GM21381 (cell line): ENCODE data around the gene ZNF554.
A peak's percentile ranks its signal among the peaks of the same experiment; 100 is the strongest.

Source experiments
- ATAC-seq: cut with Tn5 transposase; IDR thresholded peaks from one replicate; pipeline ENCODE4 v1.9.1; 2021; ENCODE audit warnings: mild to moderate bottlenecking, moderate library complexity; ENCODE audit not compliant: unreplicated experiment

The ZNF554 gene

DNA sequence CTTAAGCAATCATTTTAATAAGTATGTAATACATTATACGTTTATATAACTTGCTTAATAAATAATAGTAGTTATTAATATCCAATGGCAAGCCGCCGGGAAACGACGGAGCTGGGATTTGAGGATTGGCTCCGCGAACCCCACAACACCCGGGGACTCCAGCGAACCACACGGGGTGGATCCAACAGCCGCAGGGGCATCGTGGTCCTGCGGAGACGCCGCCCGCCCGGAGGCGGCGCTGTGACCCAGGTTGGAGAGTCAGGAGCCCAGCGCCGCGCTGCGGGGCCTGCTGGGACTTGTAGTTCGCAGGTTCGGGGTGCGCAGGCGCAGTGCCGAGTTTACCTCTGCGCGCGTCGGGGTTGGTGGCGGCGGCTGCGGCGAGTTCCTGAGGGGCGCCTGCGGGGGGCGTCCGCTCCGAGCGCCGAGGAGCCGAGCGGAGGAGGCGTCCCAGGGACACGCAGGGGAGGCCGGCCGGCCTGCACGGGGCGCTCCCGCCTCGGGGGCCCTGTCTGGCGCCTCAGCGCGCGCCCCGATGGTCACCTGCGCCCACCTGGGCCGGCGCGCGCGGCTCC, at the start of gene ZNF554:
Gene ZNF554 (plus strand): TSS at position 329 of the 572 bp plus-strand sequence. CDS start 204 bp downstream, at position 533.
- ATAC-seq, result peak; percentile 85

DNA sequence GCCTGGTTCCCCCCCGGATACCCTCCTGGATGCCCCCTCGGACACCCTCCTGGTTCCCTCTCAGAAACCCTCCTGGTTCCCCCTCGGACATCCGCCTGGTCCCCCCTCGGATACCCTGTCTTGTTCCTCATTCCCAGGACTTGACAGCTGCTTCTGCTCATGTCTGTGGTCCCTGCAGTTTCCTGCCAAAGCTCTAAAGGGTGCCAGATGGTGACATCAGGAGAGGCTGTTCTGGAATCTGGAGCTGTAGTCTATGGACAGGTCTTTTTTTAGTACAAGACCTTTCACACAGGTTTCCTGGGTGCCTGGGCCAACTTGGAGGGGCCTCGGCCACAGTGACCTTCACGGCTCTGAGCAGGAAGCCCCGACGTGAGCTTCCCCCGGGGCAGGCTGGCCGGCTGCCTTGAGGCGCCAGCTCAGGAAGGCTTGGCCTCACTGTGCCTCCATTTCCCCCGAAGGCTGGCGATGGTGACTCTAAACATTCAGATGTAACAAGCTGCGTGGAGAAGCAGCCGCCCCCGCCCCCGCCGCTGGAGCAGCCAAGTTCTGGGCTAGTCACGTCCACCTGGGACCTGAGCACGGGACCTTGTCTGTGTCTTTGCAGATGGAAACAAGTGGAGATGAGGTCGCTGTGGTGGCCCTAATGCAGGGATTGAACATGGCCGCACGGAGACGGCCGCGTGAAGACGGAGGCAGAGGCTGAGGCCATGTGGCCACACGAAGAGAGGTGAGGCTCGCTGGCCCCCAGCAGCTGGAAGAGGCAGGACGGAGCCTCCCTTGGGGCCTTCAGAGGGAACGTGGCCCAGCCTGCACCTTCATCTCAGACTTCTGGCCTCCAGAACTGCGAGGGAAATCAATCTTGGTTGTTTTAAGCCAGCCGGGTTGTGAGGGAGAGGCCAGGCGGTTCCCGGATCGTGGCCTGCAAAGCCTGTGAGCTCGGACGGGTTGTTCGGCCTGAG, 49.3 kb upstream of the ZNF554 start:
- ATAC-seq, result no peak

DNA sequence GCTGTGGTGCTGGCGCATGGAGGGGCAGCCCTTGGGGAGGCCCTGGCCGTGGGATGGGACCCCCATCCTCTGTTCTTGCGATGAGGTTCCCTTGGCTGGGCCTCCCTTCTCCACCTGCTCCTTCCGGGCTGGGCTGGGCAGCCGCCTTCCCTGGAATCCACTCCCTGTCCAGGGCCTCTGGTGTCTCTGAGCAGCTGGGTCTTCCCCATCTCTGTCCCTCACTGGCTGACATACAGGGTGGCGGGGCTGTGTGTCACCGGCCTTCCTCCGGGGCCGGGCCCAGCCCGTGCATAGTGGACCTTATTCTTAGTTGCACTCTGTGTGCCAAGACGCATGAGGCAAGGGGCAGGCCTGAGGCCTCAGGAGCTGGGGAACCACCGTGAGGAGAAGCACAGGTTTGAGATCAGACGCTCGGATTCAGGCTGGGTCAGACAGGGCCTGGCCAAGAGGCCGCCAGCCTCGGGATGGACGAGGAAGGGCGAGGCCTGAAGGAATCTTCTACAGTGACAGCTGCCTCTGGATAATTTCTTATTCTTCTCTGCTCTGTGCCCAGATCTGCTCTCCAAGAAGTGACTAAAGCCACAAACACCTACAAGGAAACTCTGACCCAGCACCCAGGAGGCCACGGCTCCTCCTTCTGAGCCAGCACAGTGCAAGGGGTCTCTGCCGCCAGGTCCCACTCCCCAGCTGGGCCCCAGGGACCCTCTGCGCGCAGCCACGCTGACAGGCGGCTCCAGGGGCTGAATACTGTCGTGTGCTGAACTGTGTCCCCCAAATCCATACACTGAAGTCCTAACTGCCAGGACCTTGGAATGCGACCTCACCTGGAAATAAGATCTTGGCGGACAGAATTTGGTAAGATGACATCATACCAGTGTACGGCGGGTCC, 47.6 kb upstream of the ZNF554 start:
- no peak for ATAC-seq

DNA sequence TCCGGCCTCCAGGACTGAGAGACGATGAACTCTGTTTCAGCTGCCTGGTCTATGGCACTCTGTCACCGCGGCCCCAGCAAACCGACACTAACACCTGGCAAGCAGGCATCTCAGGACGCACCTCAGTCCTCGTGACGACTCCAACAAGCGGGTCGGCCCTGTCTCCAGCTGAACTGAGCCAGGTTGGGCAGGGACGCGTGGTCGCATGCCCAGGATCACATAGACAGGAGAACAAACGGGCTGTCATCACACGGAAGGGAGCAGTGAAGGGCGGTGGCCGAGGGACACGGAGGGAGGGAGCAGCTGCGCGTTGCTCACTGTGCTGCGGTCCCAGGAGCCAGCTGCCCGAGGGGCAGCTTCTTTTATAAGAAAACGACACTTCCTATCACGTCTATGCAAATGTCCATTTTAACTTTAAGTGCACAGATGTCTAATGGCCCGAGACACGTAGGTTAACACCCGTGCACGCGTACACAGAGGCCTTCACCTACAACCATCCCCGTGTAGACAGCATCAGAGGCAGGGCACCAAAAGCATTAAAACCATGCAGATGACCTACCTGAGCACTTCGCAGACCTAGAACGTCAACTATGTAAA, 45.5 kb upstream of the ZNF554 start:
- ATAC-seq, result no peak

DNA sequence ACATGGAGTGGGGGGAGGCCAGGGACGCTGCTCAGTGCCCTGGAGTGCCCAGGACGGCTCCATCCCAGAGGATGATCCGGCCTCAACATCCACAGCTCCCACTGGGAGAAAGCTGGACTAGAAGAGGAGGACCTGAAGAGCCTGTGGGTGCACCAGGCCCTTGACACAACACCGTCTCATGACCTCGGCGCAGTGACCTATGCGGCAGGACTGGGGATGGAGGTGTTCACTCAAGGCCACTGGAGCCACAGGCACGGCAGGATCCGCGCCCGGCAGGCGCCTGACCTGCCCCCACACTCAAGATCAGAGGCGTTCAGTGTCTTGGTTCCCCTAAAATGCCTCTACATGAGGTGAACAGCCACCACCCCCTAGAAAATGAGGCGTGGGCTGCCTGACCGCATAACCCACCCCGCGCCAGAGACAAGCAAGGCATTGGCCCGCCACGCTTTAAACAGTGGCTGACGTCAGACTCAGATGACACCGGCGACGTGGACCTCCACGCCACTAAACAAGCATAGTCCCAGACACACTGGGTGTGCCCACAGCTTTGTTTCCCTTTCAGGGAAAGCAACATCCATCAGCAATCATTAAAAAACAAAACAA, 44.6 kb upstream of the ZNF554 start:
- ATAC-seq, result no peak

DNA sequence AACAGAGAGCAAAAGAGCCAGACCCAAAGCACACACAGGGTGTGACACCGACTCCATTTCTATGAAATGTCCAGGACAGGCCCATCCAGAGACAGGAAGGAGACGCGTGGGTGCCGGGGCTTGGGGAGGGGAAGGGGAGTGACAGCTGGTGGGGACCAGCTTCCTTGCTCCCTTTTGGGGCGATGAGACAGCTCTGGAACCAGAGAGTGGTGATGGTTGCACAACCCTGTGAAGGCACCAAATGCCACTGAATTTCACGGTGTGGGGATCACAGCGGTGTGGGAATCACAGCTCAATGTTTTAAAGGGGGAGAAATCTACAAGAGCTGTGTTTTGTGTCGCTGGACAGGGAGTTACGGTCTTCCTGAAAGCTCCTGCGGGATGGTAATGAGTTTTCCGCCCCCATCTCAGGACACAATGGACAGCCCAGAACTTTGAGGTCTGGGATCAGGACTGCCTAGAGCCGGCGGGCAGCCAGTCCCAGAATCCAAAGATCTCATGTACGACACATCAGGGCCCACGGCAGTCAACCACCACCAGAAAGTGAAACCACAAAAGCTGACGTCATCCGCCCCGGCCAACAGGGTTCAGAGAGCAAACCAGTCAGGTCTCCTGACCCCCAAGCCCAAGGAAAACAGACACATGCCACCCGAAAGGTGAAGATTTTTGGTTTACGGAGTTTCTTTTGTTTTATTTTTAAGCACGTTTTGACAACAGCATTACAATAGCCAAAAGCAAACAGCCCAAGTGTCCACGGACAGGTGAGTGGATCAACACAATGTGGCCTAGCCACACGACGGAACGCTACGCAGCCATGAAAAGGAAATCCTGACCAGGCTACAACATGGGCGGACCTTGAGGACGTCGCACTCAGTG, 43.9 kb upstream of the ZNF554 start:
- ATAC-seq, result no peak

DNA sequence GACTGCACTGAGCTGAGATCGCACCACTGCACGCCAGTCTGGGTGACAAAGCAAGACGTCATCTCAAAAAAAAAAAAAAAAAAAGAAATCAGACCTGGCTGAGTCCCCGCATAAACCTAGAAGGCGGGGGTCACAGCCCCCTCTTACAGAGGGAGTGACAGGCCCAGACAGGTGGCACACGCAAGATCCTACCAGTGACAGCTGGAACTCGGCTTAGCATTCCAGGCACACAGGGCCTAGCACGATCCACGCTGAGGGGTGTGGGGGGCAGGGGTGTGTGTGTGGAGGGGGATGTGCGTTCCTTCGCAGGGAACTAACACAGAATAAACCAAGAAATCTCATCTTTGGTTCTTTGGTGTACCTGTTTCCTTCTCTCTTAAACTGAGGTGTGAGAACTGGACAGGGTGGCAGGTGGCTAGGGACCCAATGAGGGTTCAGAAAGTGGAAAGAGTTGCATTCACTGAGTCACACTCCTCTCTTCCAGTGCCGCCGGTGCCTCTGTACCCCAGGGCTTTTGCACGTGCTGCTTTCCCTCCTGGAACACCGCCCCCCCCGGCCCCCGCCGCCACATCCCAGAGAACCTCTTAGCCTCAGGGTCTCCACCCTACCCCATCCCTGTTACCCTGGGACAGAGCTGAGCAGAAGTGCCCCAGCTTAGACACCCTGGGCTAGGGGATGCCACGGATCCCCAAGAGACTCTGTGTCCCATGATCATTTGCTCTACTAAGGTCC, 41.5 kb upstream of the ZNF554 start:
- no peak for ATAC-seq

DNA sequence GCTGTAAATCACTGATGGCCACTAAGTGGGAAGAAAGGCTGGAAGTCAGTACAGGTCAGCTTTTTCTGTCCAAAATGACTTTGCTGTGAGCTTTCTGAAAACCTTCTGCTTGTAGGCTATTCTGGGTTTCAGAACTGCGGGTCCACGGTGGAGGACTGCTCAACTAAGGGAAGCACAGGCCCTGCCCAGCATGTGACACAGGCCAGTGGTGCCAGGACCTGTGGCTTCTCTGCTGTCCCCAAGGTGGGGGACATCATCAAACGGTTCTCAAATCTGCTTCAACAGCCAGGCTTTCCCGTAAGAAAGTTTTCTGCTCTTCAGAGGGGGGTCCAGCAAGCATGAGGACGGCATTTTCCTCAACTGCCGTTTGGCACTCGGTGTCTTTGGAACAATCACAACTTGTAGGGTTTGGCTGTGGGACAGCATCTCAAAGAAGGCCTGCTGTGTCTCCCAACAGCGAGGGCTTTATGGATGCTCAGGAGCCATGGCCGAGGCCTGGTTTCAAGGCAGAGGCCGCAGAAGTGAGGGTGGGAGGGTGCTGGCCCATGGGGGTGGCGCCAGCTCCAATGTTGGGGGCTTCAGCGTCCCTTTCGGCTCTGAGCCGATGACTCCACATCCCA, 40.4 kb upstream of the ZNF554 start:
- no peak for ATAC-seq

DNA sequence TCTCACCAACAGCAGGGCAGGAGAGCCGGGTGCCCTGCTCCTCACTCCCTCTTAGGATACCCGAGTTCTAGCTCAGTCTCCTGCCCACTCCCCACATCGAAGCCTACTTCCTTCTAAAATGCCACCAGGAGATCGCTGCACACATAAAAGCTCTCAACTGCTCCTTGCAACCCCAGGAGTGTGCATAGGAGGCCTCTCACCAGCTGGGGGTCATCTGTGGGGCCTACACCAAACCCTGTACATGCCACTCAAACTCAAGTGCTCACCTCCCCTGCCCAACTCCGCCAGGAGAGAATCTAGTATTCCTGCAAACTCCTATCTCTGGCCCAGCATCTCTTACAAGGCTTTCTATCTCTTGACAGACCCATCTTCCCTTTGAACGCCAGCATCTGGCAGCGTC, 39.4 kb upstream of the ZNF554 start:
- no peak for ATAC-seq

DNA sequence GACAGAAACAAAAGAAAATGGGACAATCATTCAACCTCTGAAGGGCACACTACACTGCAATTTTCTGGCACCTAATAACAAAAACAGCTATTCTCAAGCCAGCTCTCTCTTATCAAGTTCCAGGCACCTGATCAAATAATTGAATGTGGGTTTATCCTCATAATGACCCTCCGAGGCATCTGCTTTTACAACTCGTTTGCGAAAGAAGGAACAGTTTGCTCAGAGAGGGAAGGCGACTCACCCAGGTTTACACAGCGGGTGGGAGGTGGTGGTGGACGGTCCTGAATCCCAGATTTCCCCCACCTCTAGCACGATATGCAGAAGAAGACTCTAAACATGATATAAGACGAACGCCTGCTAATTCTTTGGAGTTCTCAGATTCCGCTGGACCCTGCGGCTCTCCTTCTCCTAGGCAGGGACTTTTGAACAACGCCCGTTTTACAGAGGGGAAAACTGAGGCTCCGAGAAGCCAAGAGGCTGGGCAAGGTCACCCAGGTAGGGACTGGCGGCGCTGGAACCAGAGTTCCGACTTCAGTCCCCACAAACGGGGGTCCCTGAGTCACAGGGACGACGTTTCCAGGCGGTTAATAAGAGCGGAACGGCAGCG, 37.2 kb upstream of the ZNF554 start:
- no peak for ATAC-seq

DNA sequence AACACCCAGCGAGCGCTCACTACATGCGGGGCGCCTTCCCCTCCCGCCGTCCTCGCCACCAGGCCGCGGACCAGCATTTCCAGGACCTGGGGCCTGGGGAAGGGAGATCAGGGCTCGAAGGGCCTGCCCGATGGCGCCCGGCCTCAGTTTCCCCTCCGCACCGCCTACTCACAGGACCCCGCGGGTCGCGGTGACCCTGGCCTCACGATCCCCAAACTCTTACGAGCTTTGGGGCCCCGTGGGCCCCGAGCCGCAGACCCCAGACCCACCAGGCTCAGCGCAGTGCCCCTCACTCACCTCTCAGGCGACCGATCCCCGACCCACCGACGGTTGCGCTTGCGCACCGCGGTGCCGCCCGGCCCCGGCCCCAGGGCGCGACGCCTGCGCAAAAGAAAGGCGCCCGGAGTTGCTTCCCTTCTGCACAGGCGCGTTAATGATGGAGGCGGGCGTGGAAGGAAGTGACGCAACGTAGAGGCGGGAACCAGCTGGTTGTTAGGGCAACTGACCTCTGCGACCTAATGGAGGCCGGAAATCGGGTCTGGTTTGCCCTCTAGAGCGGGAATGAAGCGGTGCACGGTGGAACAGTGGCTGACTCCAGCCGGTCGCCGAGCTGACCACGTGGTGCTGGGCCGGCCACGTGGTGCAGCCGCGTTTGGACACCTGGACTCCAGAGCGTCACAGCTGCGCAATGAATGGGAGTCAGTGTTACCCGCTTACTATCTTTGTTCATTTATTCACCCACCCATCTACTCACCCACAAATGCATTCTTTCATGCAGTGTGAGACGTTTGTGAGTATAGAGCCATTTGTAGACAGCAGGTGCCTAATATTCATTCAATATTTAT, 36.5 kb upstream of the ZNF554 start, which contains the start of gene SGTA:
Gene SGTA (minus strand): TSS at position 338 of the 845 bp plus-strand sequence. CDS start 14,205 bp downstream, outside the sequence.
- ATAC-seq, result peak; percentile 67

DNA sequence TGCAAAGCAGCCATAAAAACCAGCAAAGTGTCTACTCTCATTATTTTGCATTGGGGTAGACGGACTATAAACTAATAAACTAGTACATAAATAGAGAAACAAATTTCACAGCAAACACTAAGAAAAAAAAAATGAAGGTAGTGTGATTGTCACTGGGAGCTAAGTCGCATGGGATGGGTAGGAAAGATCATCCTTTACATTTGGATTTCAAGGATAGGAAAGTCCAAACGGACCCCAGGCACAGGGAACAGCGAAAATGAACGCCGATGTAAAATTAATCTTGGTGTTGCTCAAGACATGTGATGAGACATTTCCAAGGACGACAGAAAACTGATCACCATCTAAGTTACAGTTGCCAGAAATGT, 35.9 kb upstream of the ZNF554 start:
- no peak for ATAC-seq

DNA sequence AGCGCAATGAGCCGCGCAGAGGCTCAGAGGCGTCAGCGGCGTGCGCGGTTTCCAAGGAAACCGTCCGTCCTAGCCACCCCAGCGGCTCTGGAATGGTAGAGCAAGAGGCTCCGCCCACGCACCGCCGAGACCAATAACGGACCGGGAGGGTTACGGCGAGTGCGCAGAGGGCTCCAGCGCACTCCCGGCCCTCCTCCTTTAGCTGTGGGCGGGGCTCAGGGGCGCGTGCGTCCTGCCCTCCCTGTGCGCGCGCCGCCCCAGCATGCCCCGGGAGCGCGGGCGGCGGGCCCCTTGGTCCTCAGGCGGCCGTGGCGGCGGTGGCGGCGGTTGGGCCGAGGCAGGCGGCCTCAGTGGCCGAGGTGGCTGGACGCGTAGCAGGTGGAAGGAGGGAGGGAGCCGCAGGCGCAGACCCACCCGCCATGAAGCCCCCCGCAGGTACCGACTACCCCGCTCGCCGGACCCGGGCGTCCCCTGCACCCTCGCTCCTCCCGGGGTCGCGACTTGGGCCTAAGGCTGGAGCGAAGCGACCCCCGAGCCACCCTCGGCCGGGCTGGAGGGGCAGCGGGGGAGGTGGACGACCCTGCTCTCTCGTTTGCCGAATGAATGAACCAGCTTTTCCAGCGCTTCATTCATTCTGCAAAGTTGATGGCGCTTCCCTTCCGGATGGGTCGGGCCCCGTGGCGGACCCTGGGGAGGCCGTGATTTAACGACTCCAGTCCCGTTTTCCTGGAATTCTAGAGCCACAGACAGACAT, 34.2 kb upstream of the ZNF554 start, which contains the start of gene THOP1:
Gene THOP1 (plus strand): TSS at position 260 of the 754 bp plus-strand sequence. CDS start 160 bp downstream, at position 420.
- ATAC-seq, result peak; percentile 64

DNA sequence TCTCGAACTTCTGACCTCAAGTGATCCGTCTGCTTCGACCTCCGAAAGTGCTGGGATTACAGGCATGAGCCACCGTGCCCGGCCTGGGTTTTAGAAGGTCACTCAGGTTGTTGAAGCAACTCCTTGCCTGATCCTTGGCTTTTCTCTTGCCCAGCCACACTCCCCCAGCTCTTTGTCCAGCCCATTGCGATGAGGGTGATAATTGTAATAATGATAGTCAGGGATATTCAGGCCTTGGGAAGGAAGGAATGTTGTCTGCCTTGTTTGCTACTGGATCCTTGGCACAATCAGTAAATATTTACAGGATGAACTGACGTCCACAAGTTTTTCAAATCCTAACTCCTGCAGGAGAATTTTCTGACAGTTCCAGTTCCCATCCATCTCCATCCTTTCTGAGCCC, 32.6 kb upstream of the ZNF554 start:
- ATAC-seq, result no peak

DNA sequence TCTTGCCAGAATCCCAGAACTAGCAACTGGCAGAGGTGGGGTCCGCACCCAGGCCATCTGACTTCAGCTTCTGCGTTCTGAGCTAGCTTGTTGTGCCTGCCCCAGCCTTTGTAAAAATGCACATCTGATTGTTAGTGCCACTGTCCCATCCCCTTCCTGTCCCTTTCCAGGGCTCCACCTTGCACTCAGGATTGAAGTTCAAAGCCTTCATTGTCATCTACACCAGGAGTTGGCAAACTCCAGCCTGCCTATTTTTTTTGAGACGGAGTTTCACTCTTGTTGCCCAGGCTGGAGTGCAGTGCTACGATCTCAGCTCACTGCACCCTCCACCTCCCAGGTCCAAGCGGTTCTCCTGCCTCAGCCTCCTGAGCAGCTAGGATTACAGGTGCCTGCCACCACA, 31.4 kb upstream of the ZNF554 start:
- no peak for ATAC-seq

DNA sequence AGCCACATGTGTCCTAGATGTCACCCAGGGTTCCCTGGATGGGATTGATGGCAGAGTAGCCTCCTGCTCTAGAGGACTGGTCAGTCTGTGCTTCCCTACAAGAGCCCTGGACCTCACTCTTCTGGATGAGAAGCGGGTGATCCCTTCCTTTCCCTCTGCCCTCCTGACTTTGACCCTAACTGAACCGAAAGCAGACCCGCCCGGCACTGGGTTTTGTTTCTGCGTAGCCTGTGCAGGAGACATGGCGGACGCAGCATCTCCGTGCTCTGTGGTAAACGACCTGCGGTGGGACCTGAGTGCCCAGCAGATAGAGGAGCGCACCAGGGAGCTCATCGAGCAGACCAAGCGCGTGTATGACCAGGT, 29.5 kb upstream of the ZNF554 start:
- no peak for ATAC-seq
